NT2/D1 (cell line): ENCODE measurements around the gene DENND5B.

Experiments used
- SUZ12 ChIP-seq: IDR thresholded peaks from 2 replicates; pipeline ENCODE4 v1.6.1; 2011; ENCODE audit not compliant: insufficient read length, insufficient read depth; ENCODE audit errors: extremely low read depth
- YY1 ChIP-seq: IDR thresholded peaks from 2 replicates; pipeline ENCODE4 v1.6.1; 2011; ENCODE audit not compliant: insufficient read length, insufficient read depth
- ZNF274 ChIP-seq: IDR thresholded peaks from 2 replicates; pipeline ENCODE4 v1.6.1; 2011; ENCODE audit warnings: mild to moderate bottlenecking, low read depth, low read length

- TF ChIP-seq YY1, result no peak
- no peak for TF ChIP-seq SUZ12
- TF ChIP-seq ZNF274, result no peak
These were observed 247.8 kb downstream of the DENND5B start for GRCh38 chr12:31343139-31343538.
